ENCODE measurements around the gene BUB3. TPM values are rescaled to one million over a fixed set of nuclear protein-coding genes. Genes with fewer than 3 reads are reported as not detected.

The BUB3 gene
- total and polyA plus RNA-seq, 2 donors = 69.8 to 115 TPM

Other genes with a start within 250 kb of the BUB3 start
- gene FAM24A, start 243.8 kb upstream of the BUB3 start, total RNA-seq = not detected
- not detected for gene FAM24A, start 243.8 kb upstream of the BUB3 start, polyA plus RNA-seq
- 18.5 TPM for gene C10orf88, start 200.2 kb upstream of the BUB3 start, total RNA-seq
- gene C10orf88, start 200.2 kb upstream of the BUB3 start, polyA plus RNA-seq = 6.0 TPM
- 5.0 TPM for gene PSTK, start 174.0 kb upstream of the BUB3 start, total RNA-seq
- 3.1 TPM for gene PSTK, start 174.0 kb upstream of the BUB3 start, polyA plus RNA-seq
- 19.1 TPM for gene IKZF5, start 145.6 kb upstream of the BUB3 start, total RNA-seq
- gene IKZF5, start 145.6 kb upstream of the BUB3 start, polyA plus RNA-seq = 8.6 TPM
- 24.0 TPM for gene ACADSB, start 145.4 kb upstream of the BUB3 start, total RNA-seq
- gene ACADSB, start 145.4 kb upstream of the BUB3 start, polyA plus RNA-seq = 12.7 TPM
- gene HMX3, start 18.4 kb upstream of the BUB3 start, total RNA-seq = not detected
- not detected for gene HMX3, start 18.4 kb upstream of the BUB3 start, polyA plus RNA-seq
- gene HMX2, start 6.3 kb upstream of the BUB3 start, total RNA-seq = not detected
- not detected for gene HMX2, start 6.3 kb upstream of the BUB3 start, polyA plus RNA-seq